Rectal smooth muscle tissue (tissue), 1 donor: ENCODE measurements around the gene POLR3GL.

Experiments used
- H3K27ac ChIP-seq: one replicate; pipeline ENCODE4 v1.7.0; 2013; ENCODE audit warnings: low read depth, low read length, inconsistent platforms
- H3K27me3 ChIP-seq: one replicate; pipeline ENCODE4 v1.7.0; 2013; ENCODE audit warnings: low read length; ENCODE audit not compliant: control insufficient read depth, insufficient read depth
- H3K36me3 ChIP-seq: one replicate; pipeline ENCODE4 v1.7.0; 2013; ENCODE audit warnings: low read length; ENCODE audit not compliant: control insufficient read depth, insufficient read depth
- H3K4me1 ChIP-seq: one replicate; pipeline ENCODE4 v1.7.0; 2013; ENCODE audit warnings: low read length; ENCODE audit not compliant: control insufficient read depth, insufficient read depth
- H3K4me3 ChIP-seq: one replicate; pipeline ENCODE4 v1.7.0; 2013; ENCODE audit warnings: low read length
- H3K9ac ChIP-seq: one replicate; pipeline ENCODE4 v1.7.0; 2013; ENCODE audit warnings: low read length

POLR3GL gene

DNA sequence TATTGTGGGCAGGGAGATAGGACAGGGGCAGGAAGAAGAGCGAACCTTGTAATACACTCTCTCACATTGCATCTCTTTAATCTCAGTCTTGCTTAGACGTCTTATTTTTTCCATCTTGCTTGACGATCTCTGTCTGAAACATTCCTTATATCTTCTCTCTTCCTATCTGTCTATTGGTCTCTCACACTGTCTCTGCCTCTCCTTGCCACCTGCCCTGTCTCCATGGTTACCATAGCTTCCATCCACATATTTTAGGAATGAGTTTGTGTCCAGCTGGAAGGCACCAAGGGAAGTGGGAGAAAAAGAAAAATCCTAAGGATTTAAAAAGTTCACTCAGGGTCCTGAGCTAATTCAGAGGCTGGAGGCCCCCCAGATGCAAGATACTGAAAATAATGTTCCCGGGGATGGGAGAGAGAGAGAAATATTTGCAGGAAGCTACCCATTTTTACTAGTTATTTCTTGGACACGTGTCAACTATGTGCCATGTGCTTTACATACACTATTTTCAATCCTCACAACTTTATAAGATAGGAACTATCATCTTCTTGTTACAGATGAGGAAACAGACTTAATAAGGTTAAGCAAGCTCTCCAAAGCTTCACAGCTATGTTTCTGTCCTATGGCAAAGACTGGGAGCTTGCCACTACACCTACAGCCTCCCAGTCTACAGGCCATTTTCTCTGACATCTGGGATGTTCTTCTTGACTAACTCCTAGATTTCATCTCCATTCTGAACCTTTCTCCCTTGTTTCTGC is 1.0 kb upstream of the POLR3GL start:
- Histone ChIP-seq H3K27ac (peak overlapping the region; percentile 75), H3K4me3 (peak overlapping the region; percentile 68), H3K27me3 (peaks cover 2% of the 10 kb centered on the region), H3K4me1 (peaks cover 16% of the 10 kb centered on the region), H3K36me3 (peaks cover 2% of the 10 kb centered on the region), H3K9ac (peak overlapping the region; percentile 3)

GRCh38 chr1:145965119-145965744 is 742 bp downstream of the POLR3GL start:
- peak overlapping the region; percentile 75 for H3K27ac ChIP-seq
- H3K9ac ChIP-seq = no peak overlapping the region
- H3K4me1 ChIP-seq = peaks cover 15% of the 10 kb centered on the region
- H3K36me3 ChIP-seq = peaks cover 2% of the 10 kb centered on the region
- H3K27me3 ChIP-seq = peaks cover 2% of the 10 kb centered on the region
- peak overlapping the region; percentile 68 for H3K4me3 ChIP-seq

DNA sequence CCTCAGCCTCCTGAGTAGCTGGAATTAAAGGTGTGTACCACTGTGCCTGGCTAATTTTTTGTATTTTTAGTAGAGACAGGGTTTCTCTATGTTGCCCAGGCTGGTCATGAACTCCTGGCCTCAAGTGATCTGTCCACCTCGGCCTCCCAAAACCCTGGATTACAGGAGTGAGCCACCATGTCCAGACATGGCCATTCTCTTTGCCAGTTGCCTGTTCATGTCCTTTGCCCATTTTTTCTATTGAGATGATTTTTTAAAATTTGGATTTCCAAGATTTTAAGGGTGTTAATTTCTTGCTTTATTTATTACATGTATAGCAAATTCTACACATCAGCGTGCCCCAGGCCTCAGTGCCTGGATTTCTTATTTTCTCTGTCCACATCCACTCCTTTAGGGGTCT is 2.8 kb downstream of the POLR3GL start:
- no peak overlapping the region for H3K4me3 ChIP-seq
- no peaks in the 10 kb centered on the region for H3K27me3 ChIP-seq
- peaks cover 15% of the 10 kb centered on the region for H3K4me1 ChIP-seq
- H3K9ac ChIP-seq = no peak overlapping the region
- H3K27ac ChIP-seq = no peak overlapping the region
- H3K36me3 ChIP-seq = peaks cover 2% of the 10 kb centered on the region

DNA sequence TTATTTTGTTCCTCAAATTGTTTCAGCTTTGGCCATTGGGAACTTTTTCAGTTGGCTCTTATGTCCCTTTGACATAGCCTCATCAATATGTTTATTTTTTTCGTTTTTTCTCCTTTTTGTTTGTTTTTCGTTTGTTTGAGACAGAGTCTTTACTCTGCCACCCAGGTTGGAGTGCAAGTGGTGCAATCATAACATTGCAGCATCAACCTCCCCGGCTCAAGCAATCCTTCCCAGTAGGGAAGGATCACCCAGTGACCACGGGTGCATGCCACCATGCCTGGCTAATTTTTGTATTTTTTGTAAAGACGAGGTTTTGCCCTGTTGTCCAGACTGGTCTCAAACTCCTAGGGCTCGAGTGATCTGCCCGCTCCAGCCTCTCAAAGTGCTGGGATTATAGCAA is 8.1 kb downstream of the POLR3GL start:
- Histone ChIP-seq H3K4me3 (no peak overlapping the region), H3K4me1 (peaks cover 4% of the 10 kb centered on the region), H3K27me3 (no peaks in the 10 kb centered on the region), H3K27ac (no peak overlapping the region), H3K36me3 (peaks cover 2% of the 10 kb centered on the region), H3K9ac (no peak overlapping the region)

DNA sequence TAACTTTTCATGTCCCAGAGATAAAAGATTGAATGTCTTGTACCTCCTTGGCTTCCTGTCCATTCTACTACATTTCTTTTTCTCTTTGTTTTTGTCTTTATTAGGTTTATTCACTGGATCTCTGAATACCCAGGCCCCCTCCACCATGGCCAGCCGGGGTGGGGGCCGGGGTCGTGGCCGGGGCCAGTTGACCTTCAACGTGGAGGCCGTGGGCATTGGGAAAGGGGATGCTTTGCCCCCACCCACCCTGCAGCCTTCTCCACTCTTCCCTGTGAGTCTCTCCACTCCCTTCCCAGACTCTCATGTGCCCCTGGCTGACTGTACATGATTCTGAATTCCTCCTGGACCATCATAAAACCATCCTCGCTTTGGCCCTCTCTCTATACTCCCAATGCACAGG is 10.2 kb downstream of the POLR3GL start:
- no peak overlapping the region for H3K9ac ChIP-seq
- no peak overlapping the region for H3K4me3 ChIP-seq
- H3K36me3 ChIP-seq = peaks cover 2% of the 10 kb centered on the region
- H3K27me3 ChIP-seq = no peaks in the 10 kb centered on the region
- H3K27ac ChIP-seq = no peak overlapping the region
- peaks cover 22% of the 10 kb centered on the region for H3K4me1 ChIP-seq

DNA sequence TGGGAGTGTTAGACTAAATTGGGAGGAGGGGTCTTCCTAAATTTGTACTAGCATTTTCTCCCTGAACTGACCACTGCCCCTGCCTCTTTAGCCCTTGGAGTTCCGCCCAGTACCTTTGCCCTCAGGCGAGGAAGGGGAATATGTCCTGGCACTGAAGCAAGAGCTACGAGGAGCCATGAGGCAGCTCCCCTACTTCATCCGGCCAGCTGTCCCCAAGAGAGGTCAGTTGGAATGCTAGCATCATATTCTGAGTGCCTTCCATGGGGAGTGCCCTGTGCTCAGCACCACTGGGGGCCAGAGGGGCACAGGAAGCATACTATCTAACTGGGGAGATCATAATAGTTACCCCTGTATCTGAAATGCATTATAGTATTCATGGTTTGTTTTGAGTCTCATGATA is 10.7 kb downstream of the POLR3GL start:
- Histone ChIP-seq H3K27me3 (no peaks in the 10 kb centered on the region), H3K4me3 (no peak overlapping the region), H3K36me3 (peaks cover 2% of the 10 kb centered on the region), H3K27ac (no peak overlapping the region), H3K4me1 (peaks cover 27% of the 10 kb centered on the region), H3K9ac (no peak overlapping the region)

DNA sequence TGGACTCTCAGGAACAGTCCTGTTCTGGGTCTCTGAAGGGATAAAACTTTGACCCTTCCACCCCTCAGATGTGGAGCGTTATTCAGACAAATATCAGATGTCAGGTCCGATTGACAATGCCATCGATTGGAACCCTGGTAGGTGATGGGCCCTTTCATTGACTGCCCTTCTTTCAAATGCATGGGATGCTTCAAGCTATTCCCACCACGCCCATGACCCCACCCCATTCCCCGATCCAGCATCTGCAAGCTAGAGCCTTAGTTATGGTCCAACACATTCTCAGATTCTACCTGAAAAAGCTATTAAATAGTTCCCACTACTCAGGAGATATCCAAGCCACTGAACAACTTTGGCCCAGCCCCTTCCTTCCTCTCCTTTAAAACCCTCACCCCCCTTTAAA is 12.5 kb downstream of the POLR3GL start:
- H3K9ac ChIP-seq = no peak overlapping the region
- peaks cover 43% of the 10 kb centered on the region for H3K4me1 ChIP-seq
- peaks cover 2% of the 10 kb centered on the region for H3K36me3 ChIP-seq
- no peak overlapping the region for H3K4me3 ChIP-seq
- H3K27me3 ChIP-seq = no peaks in the 10 kb centered on the region
- no peak overlapping the region for H3K27ac ChIP-seq

GRCh38 chr1:145977486-145978470 is 13.3 kb downstream of the POLR3GL start:
- peak overlapping the region; percentile 22 for H3K4me3 ChIP-seq
- H3K27ac ChIP-seq = peak overlapping the region; percentile 98
- no peaks in the 10 kb centered on the region for H3K27me3 ChIP-seq
- peaks cover 2% of the 10 kb centered on the region for H3K36me3 ChIP-seq
- peaks cover 50% of the 10 kb centered on the region for H3K4me1 ChIP-seq
- no peak overlapping the region for H3K9ac ChIP-seq

- peak overlapping the region; percentile 62 for H3K4me3 ChIP-seq
- H3K9ac ChIP-seq = peak overlapping the region; percentile 16
- peaks cover 57% of the 10 kb centered on the region for H3K4me1 ChIP-seq
Measured at GRCh38 chr1:145978471-145978853, 14.0 kb downstream of the POLR3GL start.

GRCh38 chr1:145978854-145979745 is 14.6 kb downstream of the POLR3GL start:
- Histone ChIP-seq H3K27me3 (no peaks in the 10 kb centered on the region), H3K4me3 (peak overlapping the region; percentile 62), H3K9ac (peak overlapping the region; percentile 16), H3K36me3 (peaks cover 2% of the 10 kb centered on the region), H3K4me1 (peaks cover 62% of the 10 kb centered on the region), H3K27ac (peak overlapping the region; percentile 98)

More at GRCh38 chr1:145978471-145978853, 14.0 kb downstream of the POLR3GL start:
- peaks cover 2% of the 10 kb centered on the region for H3K36me3 ChIP-seq
- peak overlapping the region; percentile 98 for H3K27ac ChIP-seq
- H3K27me3 ChIP-seq = no peaks in the 10 kb centered on the region

- peaks cover 69% of the 10 kb centered on the region for H3K4me1 ChIP-seq
- no peaks in the 10 kb centered on the region for H3K27me3 ChIP-seq
- peaks cover 2% of the 10 kb centered on the region for H3K36me3 ChIP-seq
- H3K27ac ChIP-seq = peak overlapping the region; percentile 98
- no peak overlapping the region for H3K9ac ChIP-seq
- H3K4me3 ChIP-seq = peak overlapping the region; percentile 35
Measured at GRCh38 chr1:145979746-145980456, 15.4 kb downstream of the POLR3GL start.
